ENCODE results near the gene CDX1.

The CDX1 gene

DNA sequence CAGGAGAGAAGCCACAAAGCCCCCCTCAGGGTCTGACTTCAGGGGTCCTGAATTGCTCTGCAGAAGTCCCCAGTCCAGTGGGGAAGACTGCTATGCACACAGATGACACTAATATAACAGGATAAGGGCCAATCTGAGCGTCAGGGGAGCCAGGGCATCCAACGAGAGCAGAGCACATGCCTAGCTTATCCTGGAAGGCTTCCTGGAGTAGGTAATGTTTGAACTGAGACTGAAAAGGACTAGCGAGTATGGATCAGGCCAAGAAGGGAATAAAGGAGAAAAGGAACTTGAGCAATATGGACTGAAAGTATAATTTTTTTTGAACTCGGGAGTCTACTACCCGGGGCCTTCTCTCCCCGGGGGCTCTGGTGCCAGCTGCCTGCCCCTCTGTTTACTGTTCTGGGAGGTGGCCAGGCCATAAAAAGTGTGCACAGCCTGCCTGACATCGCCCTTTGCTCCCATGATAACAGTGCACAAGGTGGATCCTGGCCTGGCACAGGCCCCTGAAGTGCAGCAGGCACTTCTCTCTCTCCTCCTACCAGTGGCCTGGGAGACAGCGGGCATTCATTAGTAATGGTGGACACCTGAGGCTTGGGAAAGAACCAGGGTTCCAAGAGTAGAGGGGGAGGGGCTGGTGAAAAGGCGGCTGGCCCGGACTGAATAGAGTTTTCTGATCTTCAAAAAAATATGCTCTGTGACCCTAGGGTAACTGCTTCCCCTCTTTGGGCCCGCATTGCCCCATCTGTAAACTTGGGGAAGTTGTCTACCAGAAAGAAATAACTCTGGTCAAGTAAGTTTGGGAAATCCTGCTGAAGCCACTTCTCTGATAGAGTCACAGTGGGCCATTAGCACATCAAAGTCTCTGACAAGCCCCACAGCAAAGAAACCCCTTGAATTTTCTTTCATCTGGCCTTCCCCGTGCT, 18.7 kb downstream of the CDX1 start:
- no peak for DNase-seq

DNA sequence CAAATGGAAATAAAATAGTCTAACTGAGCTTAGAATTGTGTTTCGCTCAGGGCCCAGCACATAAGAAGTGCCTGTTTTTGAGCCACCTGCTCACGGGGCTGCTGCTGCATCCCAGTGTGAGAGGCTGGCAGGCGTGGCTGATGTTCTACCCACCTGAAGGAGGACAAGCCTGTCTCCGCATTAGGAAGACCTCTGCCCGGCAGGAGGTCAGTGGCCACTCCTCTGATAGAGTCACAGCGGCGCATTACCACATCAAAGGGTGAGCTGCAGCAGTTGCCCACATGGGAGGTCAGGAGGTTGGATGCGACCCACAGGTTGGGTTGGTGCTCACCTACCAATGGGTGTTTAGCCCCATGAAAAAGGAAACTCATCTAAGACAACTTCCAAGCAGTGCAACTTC, 19.6 kb downstream of the CDX1 start:
- DNase-seq, result no peak

DNA sequence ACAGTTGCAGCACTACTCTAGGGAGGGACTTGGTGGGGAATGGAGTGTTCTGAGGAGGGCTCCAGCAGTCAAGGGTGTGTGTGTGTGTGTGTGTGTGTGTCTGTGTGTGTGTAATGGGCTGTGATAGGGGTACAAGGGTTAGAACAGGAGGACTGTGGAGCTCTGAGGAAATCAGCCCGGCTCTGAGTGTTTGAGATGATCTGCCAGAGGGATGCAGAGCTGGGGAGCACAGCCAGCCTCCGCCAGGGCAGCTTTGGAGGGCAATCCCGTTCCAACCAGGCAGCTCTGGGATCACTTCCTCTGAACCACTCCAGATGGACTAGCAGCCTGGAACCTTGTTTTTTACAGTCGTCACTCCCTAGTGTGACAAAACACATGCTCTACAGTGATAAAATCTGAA, 20.3 kb downstream of the CDX1 start:
- no peak for DNase-seq

DNA sequence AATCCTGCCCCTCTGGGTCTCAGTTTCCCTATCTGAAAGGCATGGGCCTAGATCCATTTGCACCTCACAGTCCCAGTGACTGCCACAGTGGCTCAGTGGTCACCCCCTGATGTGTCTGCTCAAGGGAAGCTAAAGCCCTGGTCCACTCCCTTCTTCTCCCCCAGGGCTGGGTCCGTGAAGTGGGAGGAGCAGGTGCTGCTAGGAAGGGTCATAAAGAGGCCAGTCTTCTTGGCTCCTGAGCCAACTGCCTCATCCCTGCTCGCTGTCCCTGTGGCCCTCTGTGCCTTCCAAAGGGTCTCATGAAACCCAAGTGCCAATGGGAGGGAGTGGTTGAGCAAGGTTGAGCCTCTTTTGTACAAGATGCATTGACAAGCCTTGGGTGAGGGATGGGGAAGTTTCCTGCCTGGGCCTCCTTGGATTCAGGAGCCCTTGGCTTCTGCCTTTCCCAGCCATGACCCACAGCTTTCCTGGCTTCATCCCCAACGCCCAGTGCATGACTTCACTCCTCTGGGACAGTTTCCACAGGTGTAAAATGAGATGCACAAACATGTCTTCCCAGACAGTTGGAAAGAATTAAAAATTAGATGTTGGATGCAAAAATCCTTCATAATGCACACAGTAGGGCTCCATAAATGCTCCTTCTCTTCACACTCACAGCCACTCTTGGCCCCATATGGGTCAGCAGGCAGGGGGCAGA, 21.7 kb downstream of the CDX1 start:
- no peak for DNase-seq

GRCh38 chr5:150189326-150189725, 22.7 kb downstream of the CDX1 start:
- no peak for DNase-seq

GRCh38 chr5:150189728-150190502, 23.3 kb downstream of the CDX1 start, which contains the start of gene SLC6A7:
Gene SLC6A7 (plus strand): TSS chr5:150190062. CDS start chr5:150190328, 266 bp downstream.
- no peak for DNase-seq

DNA sequence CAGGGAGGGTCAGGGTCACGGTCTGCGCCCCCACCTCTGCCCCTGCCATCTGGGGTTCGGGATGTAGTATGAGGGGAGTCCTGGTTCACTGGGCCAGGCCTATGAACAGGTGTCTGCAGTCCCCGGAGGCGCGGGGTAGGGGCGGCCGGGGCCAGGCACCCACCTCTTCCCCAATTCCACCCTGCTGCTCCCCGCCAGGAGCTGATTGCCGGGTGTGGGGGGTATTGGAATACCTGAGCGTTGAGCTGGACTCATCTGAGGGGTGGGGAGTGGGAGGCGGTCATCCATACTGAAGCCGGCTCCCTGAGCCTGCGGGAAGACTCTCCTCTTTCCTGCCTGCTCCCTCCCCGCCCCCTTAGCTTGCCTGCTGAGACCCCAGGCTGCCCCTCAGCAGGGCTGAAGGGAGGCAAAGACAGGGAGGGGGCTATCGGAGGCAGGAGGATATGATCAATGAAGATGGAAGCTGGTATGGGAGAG, 24.0 kb downstream of the CDX1 start:
- no peak for DNase-seq

- no peak for DNase-seq
Measured at GRCh38 chr5:150190987-150191386, 24.4 kb downstream of the CDX1 start.

DNA sequence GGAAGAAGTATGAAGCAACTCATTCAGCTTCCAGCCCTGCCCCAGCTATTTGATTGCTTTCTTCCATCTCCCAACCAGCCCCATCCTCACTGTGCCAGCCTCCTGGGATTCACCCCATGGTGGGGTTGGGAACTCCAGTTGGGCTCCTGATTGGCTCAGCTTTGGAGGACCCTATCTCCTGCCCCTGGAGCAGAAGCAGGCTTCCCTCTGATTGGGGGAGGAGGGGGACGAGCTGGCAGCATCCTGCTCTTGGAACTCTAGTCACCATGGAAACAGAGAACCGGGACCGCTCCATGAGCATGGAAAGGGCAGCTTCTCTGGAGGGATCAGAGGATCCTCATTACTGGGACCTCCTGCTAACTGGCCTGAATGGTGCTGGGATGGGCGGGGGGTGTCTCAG, 25.9 kb downstream of the CDX1 start:
- DNase-seq, result no peak

- DNase-seq, result no peak
Measured at GRCh38 chr5:150195736-150196485, 29.3 kb downstream of the CDX1 start.

DNA sequence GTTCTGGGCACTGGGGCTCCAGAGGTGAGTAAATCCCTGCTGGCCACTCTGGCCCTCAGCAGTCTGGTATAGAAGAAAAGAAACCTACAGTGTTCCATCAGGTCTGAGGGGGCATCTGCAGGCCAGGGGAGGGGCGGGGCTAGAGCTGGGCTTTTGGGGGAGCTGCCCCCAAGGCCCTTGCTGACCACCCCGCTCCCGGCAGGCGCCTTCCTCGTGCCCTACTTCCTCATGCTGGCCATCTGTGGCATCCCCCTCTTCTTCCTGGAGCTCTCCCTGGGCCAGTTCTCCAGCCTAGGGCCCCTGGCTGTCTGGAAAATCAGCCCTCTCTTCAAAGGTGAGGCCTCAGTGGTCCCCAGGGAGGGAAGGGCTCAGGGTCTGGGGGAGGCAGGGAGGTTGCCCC, 29.9 kb downstream of the CDX1 start:
- DNase-seq, result no peak

DNA sequence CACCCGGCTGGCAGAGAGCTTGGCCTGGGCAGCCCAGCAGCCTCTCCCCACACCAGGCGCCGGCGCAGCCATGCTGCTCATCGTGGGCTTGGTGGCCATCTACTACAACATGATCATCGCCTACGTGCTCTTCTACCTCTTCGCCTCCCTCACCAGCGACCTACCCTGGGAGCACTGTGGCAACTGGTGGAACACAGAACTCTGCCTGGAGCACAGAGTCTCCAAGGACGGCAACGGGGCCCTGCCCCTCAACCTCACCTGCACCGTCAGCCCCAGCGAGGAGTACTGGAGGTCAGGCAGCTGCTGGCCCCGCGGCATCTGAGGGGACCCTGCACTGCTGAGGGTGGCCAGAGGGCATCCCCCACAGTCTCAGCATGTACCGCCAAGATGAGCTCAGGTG, 30.4 kb downstream of the CDX1 start:
- DNase-seq, result no peak

- no peak for DNase-seq
Measured at GRCh38 chr5:150197476-150197875, 30.9 kb downstream of the CDX1 start.

GRCh38 chr5:150202501-150202900, 35.9 kb downstream of the CDX1 start:
- no peak for DNase-seq

- no peak for DNase-seq
Measured at GRCh38 chr5:150203832-150204589, 37.4 kb downstream of the CDX1 start.

DNA sequence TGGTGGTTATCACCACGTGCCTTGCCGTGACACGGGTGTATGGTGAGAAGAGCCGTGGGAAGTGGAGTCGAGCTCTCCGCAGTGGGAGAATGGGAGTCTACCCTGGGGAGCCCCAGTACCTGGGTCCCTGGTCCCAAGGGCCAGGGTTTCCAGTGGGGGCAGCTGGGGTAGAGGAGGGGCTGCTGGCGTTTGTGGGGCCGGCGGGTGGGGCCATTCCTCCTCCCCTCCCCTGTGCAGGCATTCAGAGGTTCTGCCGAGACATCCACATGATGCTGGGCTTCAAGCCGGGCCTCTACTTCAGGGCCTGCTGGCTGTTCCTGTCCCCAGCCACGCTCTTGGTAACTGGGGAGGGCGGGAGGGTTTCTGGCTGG, 38.0 kb downstream of the CDX1 start:
- no peak for DNase-seq

DNA sequence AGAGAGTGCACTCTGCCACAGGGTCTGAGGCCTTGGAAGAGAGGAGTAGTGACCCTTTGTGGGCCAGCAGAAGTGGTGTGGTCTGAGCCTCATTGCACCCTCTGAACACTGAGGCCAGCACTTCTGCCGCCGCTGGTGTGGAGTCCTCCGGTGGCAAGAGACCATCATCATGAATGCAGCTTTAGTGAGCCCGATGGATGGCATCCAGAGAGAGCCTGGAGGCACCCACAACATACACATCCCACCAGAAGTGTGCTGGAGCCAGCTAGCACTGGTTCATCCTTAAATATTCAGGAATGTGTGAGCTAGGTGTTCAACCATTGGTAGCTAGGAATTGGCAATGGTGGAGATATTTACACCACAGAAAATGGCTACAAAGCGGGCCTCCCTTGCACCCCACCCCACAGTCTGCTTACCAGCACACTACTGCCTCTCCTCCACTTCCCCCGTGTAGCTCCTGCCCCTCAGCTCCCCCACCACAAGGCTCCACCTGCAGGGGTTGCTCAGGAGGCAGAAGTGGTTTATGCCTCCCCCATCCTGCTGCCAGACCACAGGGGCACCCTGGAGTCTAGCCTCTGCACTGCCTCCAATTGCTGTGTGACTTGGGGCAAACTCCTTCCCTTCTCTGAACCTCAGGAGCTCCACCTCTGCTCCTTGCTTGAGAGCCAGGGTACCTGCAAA, 39.7 kb downstream of the CDX1 start:
- DNase-seq, result no peak

DNA sequence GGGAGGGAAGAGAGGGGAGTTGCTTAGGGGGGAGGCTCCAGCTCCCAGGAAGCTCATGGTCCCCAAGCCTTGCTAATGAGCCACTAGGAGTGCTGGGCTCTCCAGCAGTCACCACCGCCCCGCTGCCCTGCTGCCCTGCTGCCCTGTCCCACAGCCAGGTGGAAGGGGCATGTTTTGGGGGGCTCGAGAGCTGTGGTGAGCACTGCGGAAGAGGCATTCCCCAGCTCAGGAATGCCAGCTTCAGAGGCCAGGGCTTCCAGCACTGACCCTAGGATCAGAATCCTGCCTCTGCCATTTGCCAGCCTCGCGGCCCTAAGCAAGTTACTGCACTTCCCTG, 40.2 kb downstream of the CDX1 start:
- no peak for DNase-seq

DNA sequence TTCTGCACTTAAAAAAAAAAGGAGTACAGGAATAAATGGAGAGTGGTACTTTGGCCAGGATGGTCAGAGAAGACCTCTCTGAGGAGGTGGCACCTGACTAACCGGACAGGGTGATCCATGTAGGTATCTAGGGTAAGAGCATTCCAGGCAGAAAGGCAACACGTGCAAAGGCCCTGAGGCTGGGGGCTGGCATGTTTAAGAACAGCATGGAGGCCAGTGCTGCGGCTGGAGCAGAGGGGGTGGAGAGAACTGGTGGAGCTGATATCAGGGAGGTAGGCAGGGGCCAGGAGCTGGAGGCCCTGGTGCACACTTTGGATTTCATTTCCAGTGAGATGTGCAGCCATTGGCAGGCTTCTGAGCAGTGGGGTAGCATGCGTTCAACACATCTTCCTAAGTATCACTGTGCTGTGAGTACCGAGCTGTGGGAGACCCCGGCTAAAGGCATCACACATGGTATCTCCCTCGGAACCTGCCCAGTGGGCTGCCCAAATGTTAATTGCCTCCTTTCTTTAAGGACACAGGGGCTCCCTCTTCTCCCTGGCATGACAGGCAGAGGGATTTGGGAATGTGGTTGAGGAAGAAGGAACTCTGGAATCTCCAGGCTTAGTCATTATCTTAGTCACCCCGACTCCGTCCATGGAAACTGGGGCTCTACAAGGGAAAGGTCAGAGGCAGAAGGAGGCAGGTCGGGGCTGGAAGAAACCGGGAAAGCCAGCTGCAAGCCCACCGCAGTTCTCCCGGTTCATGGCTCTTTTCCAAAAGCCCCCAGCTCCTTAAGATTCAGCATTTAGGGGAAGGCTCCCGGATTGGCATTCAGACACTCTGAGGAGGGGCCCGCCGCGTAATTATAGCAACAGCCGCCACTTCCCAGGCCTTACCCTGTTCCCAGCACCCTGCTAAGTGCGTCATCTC, 41.9 kb downstream of the CDX1 start:
- DNase-seq, result no peak

DNA sequence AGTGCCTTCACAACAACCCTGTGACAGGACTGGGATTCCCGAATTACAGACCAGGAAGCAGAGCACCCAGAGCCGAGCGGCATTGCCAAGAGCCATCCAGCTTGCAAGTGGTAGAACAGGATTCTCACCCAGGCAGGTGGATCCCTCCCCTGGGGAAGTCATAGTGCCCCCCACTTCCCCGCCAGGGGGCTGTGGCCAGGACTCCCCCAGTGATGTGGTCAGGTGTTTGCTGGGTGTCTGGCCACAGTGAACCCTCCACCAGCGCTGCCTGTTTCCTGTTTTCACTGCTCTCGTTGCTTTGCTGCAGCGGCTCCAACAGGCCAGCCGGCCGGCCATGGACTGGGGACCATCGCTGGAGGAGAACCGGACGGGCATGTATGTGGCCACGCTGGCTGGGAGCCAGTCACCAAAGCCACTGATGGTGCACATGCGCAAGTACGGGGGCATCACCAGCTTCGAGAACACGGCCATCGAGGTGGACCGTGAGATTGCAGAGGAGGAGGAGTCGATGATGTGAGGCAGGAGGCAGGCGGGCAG, 42.6 kb downstream of the CDX1 start:
- peak; percentile 33 for DNase-seq
